Liver (tissue), 9 donors: ENCODE measurements around the gene SNX15. TPM values are rescaled to one million over a fixed set of nuclear protein-coding genes. Genes with fewer than 3 reads are reported as not detected.
A peak's percentile ranks its signal among the peaks of the same experiment; 100 is the strongest.

Experiments used
- DNase-seq: peaks from one replicate; pipeline ENCODE4 v3.0.0-alpha.2; 2017; ENCODE audit warnings: low spot score
- H3K27ac ChIP-seq, 2 donors: one replicate each; pipeline ENCODE4 v1.7.0; 2013; ENCODE audit warnings: inconsistent platforms in 2 of 2, low read length in 2 of 2, control low read depth in 1 of 2, low read depth in 1 of 2, mild to moderate bottlenecking in 1 of 2
- H3K27me3 ChIP-seq, 4 donors: one replicate each; pipeline versions ENCODE4 v1.6.1 to v1.7.0; 2013; ENCODE audit warnings: low read length in 3 of 4, inconsistent platforms in 1 of 4, mild to moderate bottlenecking in 1 of 4, moderate library complexity in 1 of 4; ENCODE audit not compliant: control insufficient read depth in 4 of 4, insufficient read depth in 4 of 4
- H3K36me3 ChIP-seq, 4 donors: one replicate each; pipeline versions ENCODE4 v1.6.1 to v1.7.0; 2013; ENCODE audit warnings: low read length in 3 of 4, mild to moderate bottlenecking in 3 of 4, low read depth in 1 of 4, moderate library complexity in 1 of 4; ENCODE audit not compliant: control insufficient read depth in 4 of 4, insufficient read depth in 3 of 4
- H3K4me1 ChIP-seq, 4 donors: one replicate each; pipeline versions ENCODE4 v1.6.1 to v1.7.0; 2013; ENCODE audit warnings: low read length in 3 of 4, mild to moderate bottlenecking in 3 of 4, moderate library complexity in 1 of 4; ENCODE audit not compliant: control insufficient read depth in 4 of 4, insufficient read depth in 4 of 4
- H3K4me3 ChIP-seq, 3 donors: one replicate each; pipeline versions ENCODE4 v1.6.1 to v1.7.0; 2013; ENCODE audit warnings: low read length in 3 of 3, control low read depth in 1 of 3, low read depth in 1 of 3, mild to moderate bottlenecking in 1 of 3
- H3K9ac ChIP-seq, 2 donors: one replicate each; pipeline ENCODE4 v1.7.0; 2013; ENCODE audit warnings: low read length in 2 of 2, mild to moderate bottlenecking in 2 of 2, moderate library complexity in 2 of 2, control low read depth in 1 of 2, low read depth in 1 of 2
- H3K9me3 ChIP-seq, 4 donors: one replicate each; pipeline versions ENCODE4 v1.6.1 to v1.7.0; 2013; ENCODE audit warnings: low read length in 3 of 4; ENCODE audit not compliant: control insufficient read depth in 4 of 4
- EGR1 ChIP-seq, 2 donors: IDR thresholded peaks; 2 replicates each; pipeline ENCODE4 v1.6.1; 2016 to 2018; ENCODE audit warnings: antibody characterized with exemption in 2 of 2, low read depth in 2 of 2
- FOXA1 ChIP-seq: IDR thresholded peaks from 2 replicates; pipeline ENCODE4 v1.6.1; 2016; ENCODE audit warnings: antibody characterized with exemption
- GABPA ChIP-seq, 2 donors: IDR thresholded peaks in 1 of 2; conservative IDR thresholded peaks in 1 of 2; 2 replicates each; pipeline ENCODE4 v1.6.1; 2016; ENCODE audit warnings: antibody characterized with exemption in 2 of 2, mild to moderate bottlenecking in 1 of 2, moderate library complexity in 1 of 2
- HNF4A ChIP-seq, 2 donors: conservative IDR thresholded peaks; 2 replicates each; pipeline ENCODE4 v1.6.1; 2016; ENCODE audit warnings: antibody characterized with exemption in 2 of 2, mild to moderate bottlenecking in 2 of 2
- HNF4G ChIP-seq: IDR thresholded peaks from 2 replicates; pipeline ENCODE4 v1.6.1; 2016; ENCODE audit warnings: antibody characterized with exemption
- JUND ChIP-seq, 2 donors: IDR thresholded peaks; 2 replicates each; pipeline ENCODE4 v1.6.1; 2016; ENCODE audit warnings: antibody characterized with exemption in 2 of 2
- NR2F2 ChIP-seq: IDR thresholded peaks from 2 replicates; pipeline ENCODE4 v1.6.1; 2016; ENCODE audit warnings: antibody characterized with exemption
- RAD21 ChIP-seq, 2 donors: IDR thresholded peaks; 2 replicates each; pipeline ENCODE4 v1.6.1; 2016; ENCODE audit warnings: antibody characterized with exemption in 2 of 2, mild to moderate bottlenecking in 2 of 2
- REST ChIP-seq: IDR thresholded peaks from 2 replicates; pipeline ENCODE4 v1.6.1; 2016; ENCODE audit warnings: antibody characterized with exemption, mild to moderate bottlenecking
- RXRA ChIP-seq, 2 donors: IDR thresholded peaks; 2 replicates each; pipeline ENCODE4 v1.6.1; 2017 to 2018; ENCODE audit warnings: antibody characterized with exemption in 2 of 2, mild to moderate bottlenecking in 1 of 2
- SP1 ChIP-seq: IDR thresholded peaks from 2 replicates; pipeline ENCODE4 v1.6.1; 2018; ENCODE audit warnings: antibody characterized with exemption, mild to moderate bottlenecking
- TAF1 ChIP-seq: conservative IDR thresholded peaks from 2 replicates; pipeline ENCODE4 v1.6.1; 2016; ENCODE audit warnings: antibody characterized with exemption, mild to moderate bottlenecking
- YY1 ChIP-seq: IDR thresholded peaks from 2 replicates; pipeline ENCODE4 v1.6.1; 2016; ENCODE audit warnings: antibody characterized with exemption, mild to moderate bottlenecking
- WGBS: extraction: QIAGEN DNeasy Blood & Tissue Kit; methylation state at CpG from one replicate; pipeline ENCODE4 v1.1.7; 2013; 5-methylcytosine and 5-hydroxymethylcytosine counted together
- polyA plus RNA-seq, 2 donors: library from polyadenylated mRNA; stranded (reverse) in 1 of 2; unstranded in 1 of 2; fragments of 200-250 nt in 1 of 2; fragments of >200 nt in 1 of 2; fragmentation: Nextera tagmentation in 1 of 2; extraction: Ambion mirVana in 1 of 2; gene quantifications; one replicate each; pipeline versions ENCODE4 v1.2.1 to v1.2.3, GENCODE V29; 2013 to 2015
- total RNA-seq, 2 donors: library from RNA; depleted of rRNA; stranded (reverse); fragments of >200 nt; gene quantifications; one replicate each; pipeline ENCODE4 v1.2.3, GENCODE V29; 2014
- TF ChIP-seq, protein P1 (sequence below): fragments of 150-350 bp; IDR thresholded peaks from 2 replicates; pipeline ENCODE4 v1.5.1; 2017; ENCODE audit warnings: improper control_type of control experiment, low read depth, low read length; ENCODE audit not compliant: missing input control
- TF ChIP-seq, protein P2 (sequence below): IDR thresholded peaks from 2 replicates; pipeline ENCODE4 v1.6.1; 2016; ENCODE audit warnings: antibody characterized with exemption
- donor health status: healthy.
- donor health status: healthy.
- donor health status: healthy.
- donor health status: healthy.
- donor health status: healthy.

The SNX15 gene
- total and polyA plus RNA-seq, 4 donors = 4.5 to 7.2 (median 5.7) TPM

GRCh38 chr11:65040847-65041622, 13.8 kb downstream of the SNX15 start, which contains the start of gene SAC3D1:
SAC3D1 (plus strand) TSS chr11:65041210; CDS start chr11:65041293, 83 bp downstream.
- H3K36me3 ChIP-seq = peaks cover 0 to 9% (median 8%) of the 10 kb centered on the region in 4 donors
- under 1% methylated on average over 91 of the region's 91 CpGs for WGBS

DNA sequence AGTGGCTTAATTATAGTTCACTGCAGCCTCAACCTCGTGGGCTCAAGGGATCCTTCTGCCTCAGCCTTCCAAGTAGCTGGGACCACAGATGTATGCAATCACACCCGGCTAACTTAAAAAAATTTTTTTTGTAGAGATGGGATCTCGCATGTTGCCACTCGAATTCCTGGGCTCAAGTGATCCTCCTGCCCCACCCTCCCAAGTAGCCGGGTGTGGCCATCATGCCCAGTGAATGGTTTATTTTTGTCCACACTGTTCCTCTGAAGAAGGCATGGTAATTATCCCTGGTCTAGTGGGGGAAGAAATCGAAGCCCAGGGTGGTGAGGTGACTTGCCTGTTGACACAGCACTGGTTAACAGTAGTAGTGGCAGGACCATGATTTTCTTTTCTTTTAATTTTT, 15.7 kb downstream of the SNX15 start:
- Histone ChIP-seq H3K4me3 (no peak overlapping the region), H3K27me3 (no peaks in the 10 kb centered on the region), H3K4me1 (peaks cover 4 to 22% (median 12%) of the 10 kb centered on the region in 4 donors), H3K9ac (no peak overlapping the region), H3K9me3 (no peaks in the 10 kb centered on the region), H3K27ac (no peak overlapping the region), H3K36me3 (peaks cover 0 to 8% (median 4%) of the 10 kb centered on the region in 4 donors)
- DNase-seq = no peak
- 93% methylated on average over 6 of the region's 6 CpGs for WGBS
- TF ChIP-seq JUND (IDR thresholded peaks at IDR 0.05) (no peak), HNF4G (no peak), HNF4A (conservative IDR thresholded peaks at IDR 0.05) (no peak), RAD21 (IDR thresholded peaks at IDR 0.05) (no peak), TAF1 (no peak), NR2F2 (no peak)
- TF ChIP-seq, protein P1, sequence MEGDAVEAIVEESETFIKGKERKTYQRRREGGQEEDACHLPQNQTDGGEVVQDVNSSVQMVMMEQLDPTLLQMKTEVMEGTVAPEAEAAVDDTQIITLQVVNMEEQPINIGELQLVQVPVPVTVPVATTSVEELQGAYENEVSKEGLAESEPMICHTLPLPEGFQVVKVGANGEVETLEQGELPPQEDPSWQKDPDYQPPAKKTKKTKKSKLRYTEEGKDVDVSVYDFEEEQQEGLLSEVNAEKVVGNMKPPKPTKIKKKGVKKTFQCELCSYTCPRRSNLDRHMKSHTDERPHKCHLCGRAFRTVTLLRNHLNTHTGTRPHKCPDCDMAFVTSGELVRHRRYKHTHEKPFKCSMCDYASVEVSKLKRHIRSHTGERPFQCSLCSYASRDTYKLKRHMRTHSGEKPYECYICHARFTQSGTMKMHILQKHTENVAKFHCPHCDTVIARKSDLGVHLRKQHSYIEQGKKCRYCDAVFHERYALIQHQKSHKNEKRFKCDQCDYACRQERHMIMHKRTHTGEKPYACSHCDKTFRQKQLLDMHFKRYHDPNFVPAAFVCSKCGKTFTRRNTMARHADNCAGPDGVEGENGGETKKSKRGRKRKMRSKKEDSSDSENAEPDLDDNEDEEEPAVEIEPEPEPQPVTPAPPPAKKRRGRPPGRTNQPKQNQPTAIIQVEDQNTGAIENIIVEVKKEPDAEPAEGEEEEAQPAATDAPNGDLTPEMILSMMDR = no peak

More at GRCh38 chr11:65040847-65041622, 13.8 kb downstream of the SNX15 start, which contains the start of gene SAC3D1:
- peak; percentile 89 for DNase-seq
- no peaks in the 10 kb centered on the region for H3K9me3 ChIP-seq
- peaks cover 4 to 19% (median 11%) of the 10 kb centered on the region in 4 donors for H3K4me1 ChIP-seq
- H3K27ac ChIP-seq = peak within 1 kb of the TSS; percentile 89 to 96
- no peaks in the 10 kb centered on the region for H3K27me3 ChIP-seq
- peak within 1 kb of the TSS; percentile 45 to 83 (median 61) for H3K4me3 ChIP-seq
- H3K9ac ChIP-seq = peak within 1 kb of the TSS; percentile 40 to 64
- TF ChIP-seq RXRA (IDR thresholded peaks at IDR 0.05) (peak; percentile 75 to 76), JUND (IDR thresholded peaks at IDR 0.05) (peak in 1 of 2 donors; percentile 16), RAD21 (IDR thresholded peaks at IDR 0.05) (no peak), FOXA1 (no peak), TAF1 (no peak), NR2F2 (peak; percentile 63), SP1 (peak; percentile 83), YY1 (peak; percentile 95), REST (peak; percentile 63), HNF4A (conservative IDR thresholded peaks at IDR 0.05) (peak; percentile 27 to 49), GABPA (IDR thresholded peaks at IDR 0.05 in 1 of 2, conservative IDR thresholded peaks at IDR 0.05 in 1 of 2) (peak in 1 of 2 donors; percentile 72), EGR1 (IDR thresholded peaks at IDR 0.05; ENCODE audit: low read depth in 2 of 2) (peak in 1 of 2 donors; percentile 25)
- TF ChIP-seq, protein P1 = no peak
- TF ChIP-seq, protein P2, sequence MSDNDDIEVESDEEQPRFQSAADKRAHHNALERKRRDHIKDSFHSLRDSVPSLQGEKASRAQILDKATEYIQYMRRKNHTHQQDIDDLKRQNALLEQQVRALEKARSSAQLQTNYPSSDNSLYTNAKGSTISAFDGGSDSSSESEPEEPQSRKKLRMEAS = peak; percentile 83
